A549 (cell line): ENCODE data around the gene ZSCAN22. TPM values are rescaled to one million over a fixed set of nuclear protein-coding genes. Genes with fewer than 3 reads are reported as not detected.

ENCODE experiments used
- ATAC-seq, 2 experiments: fragments of 200-7000 bp in 1 of 2; fragments of >200 bp in 1 of 2; cut with Nextera tagmentation in 1 of 2; cut with Tn5 transposase in 1 of 2; 3 replicates each; pipeline versions ENCODE4 v1.8.0 to v1.9.1; 2018 to 2020; ENCODE audit warnings: mild to moderate bottlenecking in 1 of 2, moderate library complexity in 1 of 2
- CTCF ChIA-PET: fragments of 300-600 bp; sonication (Branson Sonifier 250); formaldehyde crosslinking; extraction: SDS; loops from one replicate; lab custom pipeline; 2021; ENCODE audit warnings: antibody characterized with exemption, inconsistent platforms; lab: Yijun Ruan, JAX
- POLR2A ChIA-PET: fragments of 350-600 bp; formaldehyde crosslinking; extraction: SDS; loops from one replicate; lab custom pipeline; 2021; ENCODE audit warnings: antibody characterized with exemption, inconsistent platforms; lab: Yijun Ruan, JAX
- DNase-seq, 2 experiments: peaks; one replicate each; pipeline versions ENCODE4 v3.0.0 to v3.0.0-alpha.2; 2011 to 2016; ENCODE audit warnings: low read depth in 1 of 2, low spot score in 1 of 2
- FAIRE-seq: peaks from 2 replicates; lab custom pipeline; 2011; peaks lifted over from hg19 to GRCh38; lab: Jason Lieb, UNC
- H3K27ac ChIP-seq, 2 experiments: fragments of >200 bp; sonication (Bioruptor Twin); formaldehyde crosslinking; 3 replicates each; pipeline ENCODE4 v1.5.1; 2016 to 2017
- H3K4me1 ChIP-seq: fragments of >200 bp; sonication (Bioruptor Twin); formaldehyde crosslinking; 3 replicates; pipeline ENCODE4 v1.6.1; 2016
- H3K4me2 ChIP-seq: fragments of >200 bp; sonication (Bioruptor Twin); formaldehyde crosslinking; 3 replicates; pipeline ENCODE4 v1.6.1; 2016
- H3K4me3 ChIP-seq: fragments of >200 bp; sonication (Bioruptor Twin); formaldehyde crosslinking; 3 replicates; pipeline ENCODE4 v1.5.1; 2016
- H3K9me3 ChIP-seq: fragments of >200 bp; sonication (Bioruptor Twin); formaldehyde crosslinking; 3 replicates; pipeline ENCODE4 v1.6.1; 2016
- ATOH8 ChIP-seq: fragments of 250-450 bp; sonication (Bioruptor Pico); IDR thresholded peaks from 2 replicates; pipeline ENCODE4 v1.5.0; 2020; ENCODE audit warnings: low read depth, mild to moderate bottlenecking, moderate library complexity
- BHLHE40 ChIP-seq: IDR thresholded peaks from 2 replicates; pipeline ENCODE4 v1.6.1; 2012; ENCODE audit warnings: low read depth, low read length, inconsistent platforms
- CBX8 ChIP-seq: fragments of 200-600 bp; sonication (generic); IDR thresholded peaks from 2 replicates; pipeline ENCODE4 v1.6.1; 2016
- CHD2 ChIP-seq: fragments of 150-350 bp; IDR thresholded peaks from 2 replicates; pipeline ENCODE4 v1.6.1; 2014; ENCODE audit warnings: low read length; ENCODE audit not compliant: partially characterized antibody
- CHD4 ChIP-seq: fragments of 200-600 bp; sonication (generic); IDR thresholded peaks from 2 replicates; pipeline ENCODE4 v1.6.1; 2016; ENCODE audit warnings: antibody characterized with exemption, mild to moderate bottlenecking, borderline replicate concordance
- ELK1 ChIP-seq: fragments of 150-350 bp; IDR thresholded peaks from 2 replicates; pipeline ENCODE4 v1.6.1; 2014; ENCODE audit warnings: low read depth, mild to moderate bottlenecking, low read length
- FOXS1 ChIP-seq: fragments of 250-450 bp; sonication (Bioruptor Pico); IDR thresholded peaks from 2 replicates; pipeline ENCODE4 v1.5.0; 2020; ENCODE audit warnings: mild to moderate bottlenecking, moderate library complexity
- GATA3 ChIP-seq: IDR thresholded peaks from 2 replicates; pipeline ENCODE4 v1.6.1; 2012; ENCODE audit warnings: borderline replicate concordance
- HMGXB4 ChIP-seq: fragments of 250-450 bp; sonication (Bioruptor Pico); IDR thresholded peaks from 2 replicates; pipeline ENCODE4 v1.5.0; 2021; ENCODE audit warnings: mild to moderate bottlenecking, moderate library complexity, borderline replicate concordance
- HOXB13 ChIP-seq: fragments of 250-450 bp; sonication (Bioruptor Pico); IDR thresholded peaks from 2 replicates; pipeline ENCODE4 v1.5.0; 2020; ENCODE audit warnings: low read depth, mild to moderate bottlenecking, moderate library complexity
- HOXB5 ChIP-seq: fragments of 250-450 bp; sonication (Bioruptor Pico); IDR thresholded peaks from 2 replicates; pipeline ENCODE4 v1.5.0; 2020; ENCODE audit warnings: mild to moderate bottlenecking, moderate library complexity
- JUN ChIP-seq, 2 experiments: fragments of >200 bp; sonication (Bioruptor Twin); formaldehyde crosslinking; IDR thresholded peaks; 2 replicates in 1 of 2; 3 replicates in 1 of 2; pipeline ENCODE4 v1.6.1; 2016 to 2017
- JUNB ChIP-seq: fragments of >200 bp; sonication (Bioruptor Twin); formaldehyde crosslinking; IDR thresholded peaks from 2 replicates; pipeline ENCODE4 v1.6.1; 2016
- KDM1A ChIP-seq: fragments of 200-600 bp; sonication (generic); IDR thresholded peaks from 2 replicates; pipeline ENCODE4 v1.6.1; 2016; ENCODE audit warnings: low read depth, mild to moderate bottlenecking
- MAZ ChIP-seq: fragments of 150-350 bp; IDR thresholded peaks from 2 replicates; pipeline ENCODE4 v1.6.1; 2014; ENCODE audit warnings: antibody characterized with exemption, low read depth, low read length, borderline replicate concordance
- MYC ChIP-seq: IDR thresholded peaks from 2 replicates; pipeline ENCODE4 v1.6.1; 2012; ENCODE audit warnings: mild to moderate bottlenecking, inconsistent platforms, low read length, improper control_type of control experiment, borderline replicate concordance
- NPAS2 ChIP-seq: fragments of 250-450 bp; sonication (Bioruptor Pico); IDR thresholded peaks from 2 replicates; pipeline ENCODE4 v1.8.0; 2022; ENCODE audit warnings: mild to moderate bottlenecking, moderate library complexity, borderline replicate concordance
- RAD21 ChIP-seq, 2 experiments: fragments of >200 bp in 1 of 2; sonication (Bioruptor Twin) in 1 of 2; formaldehyde crosslinking in 1 of 2; IDR thresholded peaks in 1 of 2; conservative IDR thresholded peaks in 1 of 2; 2 replicates in 1 of 2; 3 replicates in 1 of 2; pipeline ENCODE4 v1.6.1; 2012 to 2018; ENCODE audit warnings: inconsistent platforms in 1 of 2
- RARB ChIP-seq: fragments of 250-450 bp; sonication (Bioruptor Pico); IDR thresholded peaks from 2 replicates; pipeline ENCODE4 v1.8.0; 2021; ENCODE audit warnings: mild to moderate bottlenecking, moderate library complexity
- RCOR1 ChIP-seq: fragments of 150-350 bp; IDR thresholded peaks from 2 replicates; pipeline ENCODE4 v1.6.1; 2014; ENCODE audit warnings: antibody characterized with exemption, low read length, low read depth
- RFX5 ChIP-seq: fragments of 450-650 bp; IDR thresholded peaks from 2 replicates; pipeline ENCODE4 v1.7.1; 2014; ENCODE audit warnings: antibody characterized with exemption, mild to moderate bottlenecking, moderate library complexity
- SMC3 ChIP-seq: fragments of >200 bp; sonication (Bioruptor Twin); formaldehyde crosslinking; IDR thresholded peaks from 3 replicates; pipeline ENCODE4 v1.6.1; 2018; ENCODE audit warnings: inconsistent platforms
- SREBF2 ChIP-seq: fragments of 450-650 bp; IDR thresholded peaks from 2 replicates; pipeline ENCODE4 v1.6.1; 2014; ENCODE audit warnings: mild to moderate bottlenecking, moderate library complexity
- TP53 ChIP-seq: fragments of 250-450 bp; sonication (Bioruptor Pico); IDR thresholded peaks from 2 replicates; pipeline ENCODE4 v1.5.0; 2021; ENCODE audit warnings: mild to moderate bottlenecking, moderate library complexity
- ZC3H11A ChIP-seq: fragments of 450-650 bp; IDR thresholded peaks from 2 replicates; pipeline ENCODE4 v1.6.1; 2014; ENCODE audit warnings: antibody characterized with exemption, mild to moderate bottlenecking
- ZFP36 ChIP-seq: fragments of 450-650 bp; IDR thresholded peaks from 2 replicates; pipeline ENCODE4 v1.6.1; 2014; ENCODE audit warnings: borderline replicate concordance; ENCODE audit not compliant: partially characterized antibody
- ZSCAN20 ChIP-seq: fragments of 250-450 bp; sonication (Bioruptor Pico); IDR thresholded peaks from 2 replicates; pipeline ENCODE4 v1.8.0; 2022; ENCODE audit warnings: mild to moderate bottlenecking, moderate library complexity
- WGBS: methylation state at CpG from one replicate; pipeline ENCODE4 v1.1.6; 2017; ENCODE audit errors: missing lambda C conversion rate; 5-methylcytosine and 5-hydroxymethylcytosine counted together
- polyA plus RNA-seq, 4 experiments: library from polyadenylated mRNA; depleted of rRNA in 3 of 4; stranded (reverse); fragments of >200 nt; fragmentation: RNase III in 1 of 4; extraction: RNeasy Plus Mini Kit Qiagen cat#74134 plus additional on column Dnase treatment in 1 of 4; gene quantifications; 2 replicates in 3 of 4; 3 replicates in 1 of 4; pipeline ENCODE4 v1.2.3, GENCODE V29; 2011 to 2017
- TF ChIP-seq, protein P1 (sequence below): fragments of >200 bp; sonication (Bioruptor Twin); formaldehyde crosslinking; IDR thresholded peaks from 2 replicates; pipeline ENCODE4 v1.6.1; 2016
- TF ChIP-seq, protein P2 (sequence below): fragments of >200 bp; sonication (Bioruptor Twin); formaldehyde crosslinking; IDR thresholded peaks from 3 replicates; pipeline ENCODE4 v1.5.1; 2016

Gene ZSCAN22
- polyA plus RNA-seq, 2 of the 4 experiments (the other 2 are of a cell fraction), result 2.0 to 4.4 TPM

GRCh38 chr19:58357481-58358145 is 30.8 kb downstream of the ZSCAN22 start:
- Histone ChIP-seq H3K4me1 (peaks cover 7% of the 10 kb centered on the region; the same call in 1 of the 3 replicates), H3K27ac (no peak overlapping the region), H3K9me3 (peaks cover 4% of the 10 kb centered on the region; the same call in 1 of the 3 replicates), H3K4me2 (no peak overlapping the region), H3K4me3 (no peak overlapping the region)
- WGBS, result 86% methylated on average over 17 of the region's 19 CpGs
- DNase-seq (no peak), FAIRE-seq (no peak), ATAC-seq (no peak)
- CTCF ChIA-PET, result interaction anchor here (1.3 kb wide), 1 partner anchor 14 kb away, joined by 4 read pairs; no protein-coding TSS in a partner anchor
- TF ChIP-seq HOXB13 (CRISPR knock-in tag) (no peak), CBX8 (no peak), ZFP36 (no peak), NPAS2 (CRISPR knock-in tag) (no peak), RARB (CRISPR knock-in tag) (no peak), MAZ (no peak), CHD4 (no peak), RCOR1 (no peak), FOXS1 (CRISPR knock-in tag) (no peak), HOXB5 (no peak), ELK1 (no peak), MYC (no peak), RAD21 (conservative IDR thresholded peaks at IDR 0.05 in 1 of 2, IDR thresholded peaks at IDR 0.05 in 1 of 2) (no peak), JUNB (no peak)
- TF ChIP-seq, protein P1, sequence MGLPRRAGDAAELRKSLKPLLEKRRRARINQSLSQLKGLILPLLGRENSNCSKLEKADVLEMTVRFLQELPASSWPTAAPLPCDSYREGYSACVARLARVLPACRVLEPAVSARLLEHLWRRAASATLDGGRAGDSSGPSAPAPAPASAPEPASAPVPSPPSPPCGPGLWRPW, result no peak
- POLR2A ChIA-PET, result no interaction called here

- FAIRE-seq (peak; percentile 32), ATAC-seq (peak; percentile 59 to 64), DNase-seq (peak; percentile 82 to 87)
- CTCF ChIA-PET, result interaction anchor here (0.6 to 3.0 kb wide), 9 partner anchors 9 to 158 kb away, joined by 3 to 10 read pairs (median 3); partner anchors contain the start of genes A1BG and ZBTB45
- Histone ChIP-seq H3K4me1 (peaks cover 7% of the 10 kb centered on the region; the same call in 1 of the 3 replicates), H3K27ac (peak overlapping the region; percentile 82 to 88), H3K4me3 (peak overlapping the region; percentile 58), H3K9me3 (peaks cover 3% of the 10 kb centered on the region; the same call in 1 of the 3 replicates), H3K4me2 (peak overlapping the region; percentile 88)
- POLR2A ChIA-PET, result interaction anchor here (0.7 to 3.4 kb wide), 33 partner anchors 9 to 884 kb away, joined by 3 to 43 read pairs (median 8); partner anchors contain the start of genes A1BG, ERVK3-1, RPS5 and TRIM28
- WGBS, result 14% methylated on average over 28 of the region's 28 CpGs
- no peak for TF ChIP-seq SMC3
- no peak for TF ChIP-seq KDM1A
- TF ChIP-seq, protein P2, sequence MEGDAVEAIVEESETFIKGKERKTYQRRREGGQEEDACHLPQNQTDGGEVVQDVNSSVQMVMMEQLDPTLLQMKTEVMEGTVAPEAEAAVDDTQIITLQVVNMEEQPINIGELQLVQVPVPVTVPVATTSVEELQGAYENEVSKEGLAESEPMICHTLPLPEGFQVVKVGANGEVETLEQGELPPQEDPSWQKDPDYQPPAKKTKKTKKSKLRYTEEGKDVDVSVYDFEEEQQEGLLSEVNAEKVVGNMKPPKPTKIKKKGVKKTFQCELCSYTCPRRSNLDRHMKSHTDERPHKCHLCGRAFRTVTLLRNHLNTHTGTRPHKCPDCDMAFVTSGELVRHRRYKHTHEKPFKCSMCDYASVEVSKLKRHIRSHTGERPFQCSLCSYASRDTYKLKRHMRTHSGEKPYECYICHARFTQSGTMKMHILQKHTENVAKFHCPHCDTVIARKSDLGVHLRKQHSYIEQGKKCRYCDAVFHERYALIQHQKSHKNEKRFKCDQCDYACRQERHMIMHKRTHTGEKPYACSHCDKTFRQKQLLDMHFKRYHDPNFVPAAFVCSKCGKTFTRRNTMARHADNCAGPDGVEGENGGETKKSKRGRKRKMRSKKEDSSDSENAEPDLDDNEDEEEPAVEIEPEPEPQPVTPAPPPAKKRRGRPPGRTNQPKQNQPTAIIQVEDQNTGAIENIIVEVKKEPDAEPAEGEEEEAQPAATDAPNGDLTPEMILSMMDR, result no peak
- no peak for TF ChIP-seq SREBF2
- peak; percentile 84; the same call in 1 of the 2 replicates for TF ChIP-seq ATOH8 (CRISPR knock-in tag)
- TF ChIP-seq, protein P1, result no peak
- TF ChIP-seq GATA3, result no peak
- TF ChIP-seq CBX8, result no peak
- no peak for TF ChIP-seq CHD2
- no peak for TF ChIP-seq ZC3H11A
- TF ChIP-seq TP53, result peak; percentile 87
- no peak for TF ChIP-seq ZSCAN20 (CRISPR knock-in tag)
- TF ChIP-seq HMGXB4 (CRISPR knock-in tag), result no peak
- TF ChIP-seq BHLHE40, result no peak
- no peak for TF ChIP-seq RFX5
- no peak for TF ChIP-seq JUN (IDR thresholded peaks at IDR 0.05)
- TF ChIP-seq ELK1, result no peak
These were observed 35.1 kb downstream of the ZSCAN22 start for GRCh38 chr19:58361900-58362271.
